Keratinocyte (primary cell): ENCODE measurements around the gene UNC93A. TPM values are rescaled to one million over a fixed set of nuclear protein-coding genes. Genes with fewer than 3 reads are reported as not detected.

ENCODE experiments used
- DNase-seq: peaks from one replicate; pipeline ENCODE4 v3.0.0-alpha.2; 2011; ENCODE audit warnings: low read depth, missing footprints, low spot score
- FAIRE-seq: peaks from 2 replicates; lab custom pipeline; 2011; peaks lifted over from hg19 to GRCh38; lab: Jason Lieb, UNC
- H2AFZ ChIP-seq: 2 replicates; pipeline ENCODE4 v1.6.0; 2012; ENCODE audit warnings: low read length, control low read depth, inconsistent platforms; ENCODE audit not compliant: control insufficient read depth
- H3K27ac ChIP-seq: 2 replicates; pipeline ENCODE4 v1.5.1; 2011; ENCODE audit warnings: low read length; ENCODE audit not compliant: control insufficient read depth, insufficient read depth
- H3K27me3 ChIP-seq: 3 replicates; pipeline ENCODE4 v1.6.0; 2011; ENCODE audit warnings: low read length; ENCODE audit not compliant: control insufficient read depth, insufficient read depth; ENCODE audit errors: extremely low read depth
- H3K36me3 ChIP-seq, 2 experiments: 2 replicates in 1 of 2; 3 replicates in 1 of 2; pipeline ENCODE4 v1.5.1; 2011; ENCODE audit warnings: low read length in 2 of 2, mild to moderate bottlenecking in 1 of 2; ENCODE audit not compliant: control insufficient read depth in 2 of 2, insufficient read depth in 2 of 2; ENCODE audit errors: extremely low read depth in 1 of 2
- H3K4me1 ChIP-seq: 3 replicates; pipeline ENCODE4 v1.5.1; 2011; ENCODE audit warnings: low read length; ENCODE audit not compliant: control insufficient read depth, insufficient read depth; ENCODE audit errors: extremely low read depth
- H3K4me2 ChIP-seq: 3 replicates; pipeline ENCODE4 v1.6.0; 2011; ENCODE audit warnings: low read depth, low read length; ENCODE audit not compliant: control insufficient read depth, insufficient read depth; ENCODE audit errors: extremely low read depth
- H3K4me3 ChIP-seq, 3 experiments: fragments of 200-600 bp in 1 of 3; sonication (generic) in 1 of 3; 2 replicates in 2 of 3; 3 replicates in 1 of 3; pipeline ENCODE4 v1.5.1; 2011 to 2016; ENCODE audit warnings: low read length in 3 of 3, mild to moderate bottlenecking in 3 of 3, control low read depth in 2 of 3, inconsistent platforms in 1 of 3, low read depth in 1 of 3, mixed read lengths in 1 of 3, mixed run types in 1 of 3, moderate library complexity in 1 of 3; ENCODE audit not compliant: control insufficient read depth in 2 of 3, insufficient read depth in 2 of 3; ENCODE audit errors: extremely low read depth in 1 of 3
- H3K79me2 ChIP-seq: 2 replicates; pipeline ENCODE4 v1.6.0; 2012; ENCODE audit warnings: low read length; ENCODE audit not compliant: control insufficient read depth, insufficient read depth
- H3K9ac ChIP-seq: 3 replicates; pipeline ENCODE4 v1.6.0; 2011; ENCODE audit warnings: low read length; ENCODE audit not compliant: control insufficient read depth, insufficient read depth; ENCODE audit errors: extremely low read depth
- H3K9me1 ChIP-seq: 3 replicates; pipeline ENCODE4 v1.6.0; 2011; ENCODE audit warnings: low read length; ENCODE audit not compliant: control insufficient read depth, insufficient read depth; ENCODE audit errors: extremely low read depth
- H3K9me3 ChIP-seq: 2 replicates; pipeline ENCODE4 v1.5.1; 2012; ENCODE audit warnings: low read depth, low read length; ENCODE audit not compliant: control insufficient read depth
- H4K20me1 ChIP-seq: 3 replicates; pipeline ENCODE4 v1.6.0; 2011; ENCODE audit warnings: low read length; ENCODE audit not compliant: control insufficient read depth, insufficient read depth; ENCODE audit errors: extremely low read depth
- EZH2 ChIP-seq: IDR thresholded peaks from one replicate; pipeline ENCODE4 v1.6.1; 2012; ENCODE audit warnings: inconsistent platforms, mild to moderate bottlenecking, low read length, moderate library complexity
- dilution Hi-C: fragments of 300-500 bp; cut with MboI; formaldehyde crosslinking; loops from one replicate; pipeline ENCODE4 v1.7.0; 2020; ENCODE audit warnings: low sequenced_read_pairs; ENCODE audit not compliant: extremely low pct_ligation_motif_present
- polyA plus RNA-seq, 5 experiments: library from polyadenylated mRNA; depleted of rRNA in 3 of 5; stranded (reverse) in 3 of 5; stranded (forward) in 1 of 5; unstranded in 1 of 5; fragments of >200 nt; gene quantifications; 1 replicate in 1 of 5; 2 replicates in 3 of 5; 3 replicates in 1 of 5; pipeline versions ENCODE4 v1.2.1 to v1.2.3, GENCODE V29; 2011 to 2012; ENCODE audit warnings: missing spikeins in 2 of 5, low read depth in 1 of 5, low replicate concordance in 1 of 5
- TF ChIP-seq, protein P1 (sequence below), 3 experiments: IDR thresholded peaks in 1 of 3; conservative IDR thresholded peaks in 1 of 3; optimal IDR thresholded peaks in 1 of 3; 2 replicates in 2 of 3; 3 replicates in 1 of 3; pipeline versions ENCODE3 to v1.5.1; 2011; ENCODE audit warnings: low read length in 3 of 3, mild to moderate bottlenecking in 3 of 3, moderate library complexity in 2 of 3, control low read depth in 1 of 3, inconsistent platforms in 1 of 3; ENCODE audit not compliant: insufficient read depth in 2 of 3; ENCODE audit errors: extremely low read depth in 1 of 3

The UNC93A gene
- polyA plus RNA-seq, 1 donor (not counting 4 experiments of a cell fraction or from before 2014, with no cell fraction given) = not detected

DNA sequence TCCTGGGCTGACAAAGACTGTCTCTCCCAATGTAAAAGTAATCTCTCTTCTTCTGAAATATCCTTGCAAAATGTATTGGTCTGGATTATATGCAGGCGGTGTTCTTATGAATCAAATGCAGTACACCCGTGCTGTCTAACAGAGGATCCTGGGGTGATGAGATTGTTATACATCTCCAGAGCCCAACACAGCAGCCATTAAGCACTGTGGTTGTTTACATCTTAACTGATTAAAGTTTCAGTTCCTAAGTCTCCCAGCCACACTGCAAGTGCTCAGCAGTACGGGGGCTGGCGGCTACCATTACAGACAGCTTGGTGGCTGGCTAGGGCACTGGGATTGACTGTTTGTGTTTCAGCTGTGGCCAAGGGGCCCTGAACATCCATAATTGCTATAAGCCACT lies 7.0 kb downstream of the UNC93A start:
- Histone ChIP-seq H2AFZ (no peak overlapping the region), H3K79me2 (no peaks in the 10 kb centered on the region), H3K4me2 (no peak overlapping the region), H3K4me1 (no peaks in the 10 kb centered on the region), H3K36me3 (no peaks in the 10 kb centered on the region), H4K20me1 (no peaks in the 10 kb centered on the region), H3K9ac (no peak overlapping the region), H3K27me3 (no peaks in the 10 kb centered on the region), H3K9me1 (no peaks in the 10 kb centered on the region), H3K9me3 (no peaks in the 10 kb centered on the region), H3K27ac (no peak overlapping the region), H3K4me3 (no peak overlapping the region)
- DNase-seq (no peak), FAIRE-seq (no peak)
- dilution Hi-C loops = no loop called here
- TF ChIP-seq EZH2 = no peak
- TF ChIP-seq, protein P1, sequence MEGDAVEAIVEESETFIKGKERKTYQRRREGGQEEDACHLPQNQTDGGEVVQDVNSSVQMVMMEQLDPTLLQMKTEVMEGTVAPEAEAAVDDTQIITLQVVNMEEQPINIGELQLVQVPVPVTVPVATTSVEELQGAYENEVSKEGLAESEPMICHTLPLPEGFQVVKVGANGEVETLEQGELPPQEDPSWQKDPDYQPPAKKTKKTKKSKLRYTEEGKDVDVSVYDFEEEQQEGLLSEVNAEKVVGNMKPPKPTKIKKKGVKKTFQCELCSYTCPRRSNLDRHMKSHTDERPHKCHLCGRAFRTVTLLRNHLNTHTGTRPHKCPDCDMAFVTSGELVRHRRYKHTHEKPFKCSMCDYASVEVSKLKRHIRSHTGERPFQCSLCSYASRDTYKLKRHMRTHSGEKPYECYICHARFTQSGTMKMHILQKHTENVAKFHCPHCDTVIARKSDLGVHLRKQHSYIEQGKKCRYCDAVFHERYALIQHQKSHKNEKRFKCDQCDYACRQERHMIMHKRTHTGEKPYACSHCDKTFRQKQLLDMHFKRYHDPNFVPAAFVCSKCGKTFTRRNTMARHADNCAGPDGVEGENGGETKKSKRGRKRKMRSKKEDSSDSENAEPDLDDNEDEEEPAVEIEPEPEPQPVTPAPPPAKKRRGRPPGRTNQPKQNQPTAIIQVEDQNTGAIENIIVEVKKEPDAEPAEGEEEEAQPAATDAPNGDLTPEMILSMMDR (optimal IDR thresholded peaks at IDR 0.05 in 1 of 3, IDR thresholded peaks at IDR 0.05 in 1 of 3, conservative IDR thresholded peaks at IDR 0.05 in 1 of 3; ENCODE audit: extremely low read depth in 1 of 3, insufficient read depth in 2 of 3, low read length in 3 of 3) = no peak

DNA sequence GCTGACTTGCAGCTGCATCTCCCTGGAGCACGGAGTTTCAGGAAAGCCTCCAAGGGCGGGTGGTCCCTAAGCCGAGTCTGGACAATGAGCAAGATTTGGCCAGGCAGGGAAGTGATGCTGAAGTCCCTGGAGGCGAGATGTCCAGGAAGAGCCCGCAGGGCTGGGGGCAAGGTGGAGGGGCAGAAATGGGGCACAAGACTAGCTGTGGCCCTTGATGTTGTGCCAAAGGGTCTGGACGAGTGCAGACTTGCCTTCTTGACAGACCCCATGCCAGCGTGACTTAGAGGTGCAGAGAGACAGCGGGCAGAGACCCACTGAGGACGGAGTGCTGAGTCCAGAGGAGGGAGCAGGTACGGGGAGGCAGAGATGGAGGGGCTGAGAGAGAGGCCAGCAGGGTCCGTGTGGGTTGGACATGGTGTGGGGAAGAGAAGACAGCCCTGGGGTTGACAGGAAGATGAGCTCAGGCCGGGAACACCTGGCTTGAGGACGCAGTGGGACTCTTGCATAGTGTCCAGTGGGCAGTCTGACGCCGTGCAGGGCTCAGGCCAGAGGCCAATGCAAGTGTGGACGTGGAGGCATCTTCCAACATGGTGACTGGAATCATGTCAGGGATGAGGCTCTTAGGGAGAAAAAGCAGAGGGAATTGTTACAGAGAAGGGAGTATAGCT lies 8.7 kb downstream of the UNC93A start:
- Histone ChIP-seq H2AFZ (no peak overlapping the region), H3K9ac (no peak overlapping the region), H3K79me2 (no peaks in the 10 kb centered on the region), H3K9me1 (no peaks in the 10 kb centered on the region), H3K27me3 (no peaks in the 10 kb centered on the region), H3K4me3 (no peak overlapping the region), H3K4me1 (no peaks in the 10 kb centered on the region), H3K9me3 (no peaks in the 10 kb centered on the region), H3K4me2 (no peak overlapping the region), H4K20me1 (no peaks in the 10 kb centered on the region), H3K27ac (no peak overlapping the region), H3K36me3 (no peaks in the 10 kb centered on the region)
- dilution Hi-C loops = no loop called here
- FAIRE-seq (no peak), DNase-seq (no peak)
- TF ChIP-seq, protein P1 (optimal IDR thresholded peaks at IDR 0.05 in 1 of 3, IDR thresholded peaks at IDR 0.05 in 1 of 3, conservative IDR thresholded peaks at IDR 0.05 in 1 of 3; ENCODE audit: extremely low read depth in 1 of 3, insufficient read depth in 2 of 3, low read length in 3 of 3) = no peak
- TF ChIP-seq EZH2 = no peak
